Astrocyte of the hippocampus (primary cell): ENCODE measurements around the gene MTMR4.
"Not testable (repeated sequence)": the region's sequence is repeated elsewhere in the genome, so short reads cannot be mapped to it uniquely, and the experiment has no call there.

ENCODE experiments used
- DNase-seq: peaks from one replicate; pipeline ENCODE4 v3.0.0; 2011; ENCODE audit warnings: low read depth, low spot score

MTMR4 gene

DNA sequence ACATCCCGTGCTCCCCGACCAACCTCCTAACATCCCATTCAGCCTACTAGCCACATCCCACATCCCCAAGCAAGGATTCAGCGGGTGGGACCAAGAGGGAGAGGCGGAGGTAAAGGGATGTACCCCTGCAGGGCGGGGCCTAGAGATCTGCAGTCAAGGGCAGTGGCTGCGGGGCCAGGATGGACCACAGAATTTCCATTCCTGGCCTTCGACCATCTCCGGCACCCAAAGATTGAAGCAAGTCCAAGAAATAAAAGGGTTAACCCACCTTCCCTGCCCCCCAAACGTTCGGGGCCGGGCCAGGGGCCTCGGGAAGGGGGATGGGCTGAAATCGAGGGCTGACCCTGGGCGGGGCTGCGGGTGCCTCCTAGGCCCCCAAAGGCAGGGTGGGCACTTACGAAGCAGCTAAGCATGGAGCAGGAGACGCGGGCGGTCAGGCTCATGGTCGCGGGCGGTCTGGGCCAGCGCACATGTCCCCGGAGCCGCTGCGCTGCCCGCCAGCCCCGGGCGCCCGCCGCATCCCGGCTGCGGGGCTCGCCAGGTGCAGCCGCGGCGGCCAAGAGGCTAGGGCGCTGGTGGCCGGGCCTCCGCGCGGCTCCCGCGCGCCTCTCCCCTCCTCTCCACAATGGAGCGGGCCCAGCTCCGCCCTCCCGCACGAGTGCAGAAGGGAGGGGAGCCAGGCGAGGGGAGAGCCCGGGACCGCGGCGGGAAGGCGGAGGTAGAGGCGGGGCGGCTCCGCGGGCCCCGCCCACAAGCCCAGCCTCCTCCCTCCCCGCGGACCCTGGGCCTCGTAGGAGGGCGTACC is at the start of gene MTMR4:
TSS of gene MTMR4 (minus strand) at position 674 of the 805 bp plus-strand sequence. CDS start at position 443, 231 bp downstream.
- DNase-seq = peak; percentile 90

GRCh38 chr17:58560511-58560910 is 46.1 kb upstream of the MTMR4 start:
- DNase-seq = no peak

DNA sequence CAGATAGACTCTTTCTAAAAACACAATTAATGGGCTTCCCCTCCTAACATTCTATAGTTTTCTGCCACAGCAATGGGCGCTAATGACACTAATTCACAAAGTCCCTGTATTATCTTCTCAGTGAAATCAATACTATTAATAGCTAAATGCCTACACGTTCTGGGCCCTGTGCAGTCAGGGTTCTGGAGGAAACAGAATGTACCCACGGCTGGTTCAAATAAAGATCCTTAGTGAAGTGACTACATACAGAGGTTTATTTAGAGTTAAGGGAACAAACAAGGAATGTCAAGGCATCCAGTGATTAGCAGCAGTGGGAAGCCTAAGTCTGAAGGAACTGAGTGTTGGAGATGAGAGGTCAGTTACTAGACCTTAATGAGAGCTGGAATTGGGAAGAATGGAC is 43.5 kb upstream of the MTMR4 start:
- DNase-seq = no peak

DNA sequence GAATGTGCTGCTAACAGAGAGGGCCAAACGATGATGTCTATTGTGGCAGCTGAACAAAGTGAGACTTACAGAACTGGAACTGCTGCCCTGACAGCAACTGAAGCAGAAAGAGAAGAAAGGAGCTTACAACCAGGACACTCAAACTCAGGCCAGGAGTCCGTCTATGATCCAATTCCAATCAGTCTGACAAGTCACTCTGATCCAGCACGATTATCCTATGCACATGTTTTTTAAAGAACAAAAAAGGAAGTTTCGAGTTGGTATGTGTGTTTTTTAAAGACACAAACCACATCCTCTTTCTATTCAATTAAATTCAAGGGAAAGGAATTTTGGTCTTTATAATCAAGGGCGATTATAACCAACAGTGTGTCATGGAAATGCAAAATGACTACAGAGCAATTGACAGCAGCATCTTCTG is 42.4 kb upstream of the MTMR4 start:
- DNase-seq = peak; percentile 69

DNA sequence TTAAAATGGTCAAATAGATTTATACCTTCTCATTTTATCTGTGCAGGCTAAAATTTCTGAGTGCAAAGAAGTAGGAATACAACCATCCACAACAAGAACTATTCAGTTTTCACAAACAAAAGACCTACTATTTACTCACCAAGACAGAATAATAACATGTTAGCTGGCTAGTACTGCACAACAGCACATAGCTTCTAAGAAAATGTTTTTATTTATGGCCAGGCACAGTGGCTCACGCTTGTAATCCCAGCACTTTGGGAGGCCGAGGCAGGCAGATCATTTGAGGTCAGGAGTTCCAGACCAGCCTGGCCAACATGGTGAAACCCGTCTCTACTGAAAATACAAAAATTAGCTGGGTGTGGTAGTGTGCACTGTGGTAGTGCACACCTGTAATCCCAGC is 40.7 kb upstream of the MTMR4 start:
- DNase-seq = not testable (repeated sequence)

GRCh38 chr17:58541249-58541648 is 26.8 kb upstream of the MTMR4 start:
- DNase-seq = no peak

DNA sequence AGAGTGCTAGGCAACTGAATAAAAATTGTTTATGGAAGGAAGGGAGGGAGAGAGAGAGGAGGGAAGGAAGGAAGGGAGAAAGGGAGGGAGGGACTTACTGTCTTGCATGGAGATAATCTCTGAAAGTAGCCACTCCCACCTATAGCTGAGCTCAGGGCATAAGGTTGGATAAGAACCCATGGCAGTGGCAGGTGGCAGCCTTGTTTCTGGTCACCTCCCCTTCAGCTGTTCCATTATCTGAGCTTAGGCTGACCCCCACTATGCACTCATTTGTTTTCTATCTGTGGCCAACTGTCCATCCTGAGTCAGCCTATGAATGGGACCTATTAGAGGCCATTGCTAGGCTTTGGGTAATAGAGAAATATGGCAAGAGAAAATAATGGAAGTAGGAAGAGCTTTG is 25.3 kb upstream of the MTMR4 start:
- DNase-seq = no peak

GRCh38 chr17:58538811-58539409 is 24.5 kb upstream of the MTMR4 start:
- no peak for DNase-seq

DNA sequence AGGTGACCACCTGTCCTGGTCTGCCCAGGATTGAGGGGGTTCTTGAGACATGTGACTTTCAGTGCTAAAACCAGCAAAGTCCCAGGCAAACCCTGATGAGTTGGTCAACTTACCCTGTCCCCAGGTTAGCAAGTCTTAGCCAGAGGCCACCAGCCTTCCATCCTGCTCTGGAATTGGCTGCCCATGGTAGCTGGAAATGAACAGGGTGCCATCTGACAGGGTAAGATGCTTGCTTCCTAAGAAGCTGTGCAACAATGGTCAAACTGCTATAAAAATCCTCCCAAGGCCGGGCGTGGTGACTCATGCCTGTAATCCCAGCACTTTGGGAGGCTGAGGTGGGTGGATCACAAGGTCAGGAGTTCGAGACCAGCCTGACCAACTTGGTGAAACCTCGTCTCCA is 22.8 kb upstream of the MTMR4 start:
- no peak for DNase-seq

GRCh38 chr17:58536542-58536941 is 22.1 kb upstream of the MTMR4 start:
- no peak for DNase-seq

GRCh38 chr17:58535431-58535830 is 21.0 kb upstream of the MTMR4 start:
- peak; percentile 50 for DNase-seq

GRCh38 chr17:58534901-58535421 is 20.5 kb upstream of the MTMR4 start:
- no peak for DNase-seq

- DNase-seq = no peak
Observed at GRCh38 chr17:58534331-58534730, 19.9 kb upstream of the MTMR4 start.

GRCh38 chr17:58533616-58534188 is 19.3 kb upstream of the MTMR4 start:
- no peak for DNase-seq

- DNase-seq = no peak
Observed at GRCh38 chr17:58532555-58532951, 18.1 kb upstream of the MTMR4 start.

GRCh38 chr17:58531661-58532554 is 17.5 kb upstream of the MTMR4 start:
- peak; percentile 80 for DNase-seq

DNA sequence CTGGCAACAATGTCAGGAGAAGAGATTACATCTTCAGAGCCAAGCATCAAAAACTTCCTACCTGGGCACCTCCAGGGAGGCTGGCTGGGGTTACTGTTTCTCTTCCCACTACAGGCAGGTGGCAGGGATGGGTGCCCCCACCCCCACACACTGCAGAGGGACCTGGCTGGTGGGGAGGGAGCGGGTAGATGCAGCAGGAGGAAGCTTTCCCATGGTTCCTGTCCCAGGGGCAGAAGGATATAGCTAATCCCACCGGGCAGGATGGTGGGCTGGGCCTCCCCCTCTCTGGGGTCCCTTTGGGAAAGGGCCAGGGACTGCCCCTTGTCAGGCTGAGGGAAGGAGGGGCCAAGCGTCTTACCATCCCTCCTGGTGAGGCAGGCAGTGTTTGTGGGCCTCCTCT is 16.7 kb upstream of the MTMR4 start:
- DNase-seq = no peak

GRCh38 chr17:58530655-58531054 is 16.2 kb upstream of the MTMR4 start:
- DNase-seq = no peak

DNA sequence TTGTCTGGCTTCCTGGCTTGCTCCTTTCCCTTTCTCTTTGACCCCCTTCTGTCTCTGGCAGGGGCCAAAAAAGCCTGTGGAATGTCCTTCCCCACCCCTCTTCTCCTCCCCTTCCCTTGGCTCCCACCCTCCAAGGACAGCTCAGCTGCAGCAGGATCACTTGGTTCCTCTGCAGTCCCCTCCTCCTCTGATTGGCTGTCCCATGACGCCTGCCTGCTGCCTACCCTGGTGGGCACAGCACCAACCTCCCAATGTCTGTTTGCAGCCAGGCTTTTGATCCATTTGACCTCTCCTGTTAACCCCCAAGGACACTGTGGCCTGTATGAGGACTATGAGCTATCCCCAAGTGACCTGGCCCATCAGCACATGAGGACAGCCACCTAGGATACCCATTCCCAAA is 14.8 kb upstream of the MTMR4 start:
- DNase-seq = peak; percentile 6

- DNase-seq = peak; percentile 50
Observed at GRCh38 chr17:58528443-58528842, 14.0 kb upstream of the MTMR4 start.

DNA sequence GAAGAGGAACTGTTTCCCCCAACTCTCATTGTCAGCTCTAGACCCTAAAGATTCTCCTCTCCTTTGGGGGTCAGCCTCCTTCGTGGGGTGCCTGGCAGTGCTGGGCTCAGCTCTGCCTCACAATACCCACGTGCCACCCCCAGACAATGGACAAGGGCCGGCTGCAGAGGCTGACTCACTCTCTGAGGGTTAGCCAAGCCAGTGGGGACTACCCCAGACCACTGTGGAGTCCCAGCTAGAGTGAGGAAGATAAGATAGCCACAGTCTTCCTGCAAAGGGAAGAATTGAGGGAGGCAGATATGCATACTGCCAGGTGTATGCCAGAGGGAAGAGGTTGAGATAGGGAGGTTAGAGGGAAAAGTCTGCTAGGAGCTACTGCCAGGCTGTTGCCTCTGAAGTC is 13.5 kb upstream of the MTMR4 start:
- peak; percentile 85 for DNase-seq

- DNase-seq = peak; percentile 10
Observed at GRCh38 chr17:58527306-58527705, 12.9 kb upstream of the MTMR4 start.
